Urinary bladder (tissue), 4 donors: ENCODE measurements around the gene RBM45. TPM values are rescaled to one million over a fixed set of nuclear protein-coding genes. Genes with fewer than 3 reads are reported as not detected.

Experiments used
- DNase-seq: peaks from one replicate; pipeline ENCODE4 v3.0.0-alpha.2; 2015; ENCODE audit errors: extremely low spot score
- H3K27ac ChIP-seq: one replicate; pipeline ENCODE4 v1.5.1; 2013; ENCODE audit warnings: low read depth, mild to moderate bottlenecking, moderate library complexity
- H3K36me3 ChIP-seq: one replicate; pipeline ENCODE4 v1.6.1; 2013; ENCODE audit warnings: mild to moderate bottlenecking, moderate library complexity; ENCODE audit not compliant: insufficient read depth
- H3K4me1 ChIP-seq: one replicate; pipeline ENCODE4 v1.6.1; 2013; ENCODE audit warnings: mild to moderate bottlenecking, moderate library complexity; ENCODE audit not compliant: insufficient read depth
- H3K4me3 ChIP-seq: one replicate; pipeline ENCODE4 v1.5.1; 2013; ENCODE audit warnings: low read depth, low read length
- WGBS: extraction: QIAGEN DNeasy Blood & Tissue Kit; methylation state at CpG from one replicate; pipeline ENCODE4 v1.1.7; 2013; 5-methylcytosine and 5-hydroxymethylcytosine counted together
- polyA plus RNA-seq: library from polyadenylated mRNA; stranded (reverse); fragments of 200-250 nt; gene quantifications from one replicate; pipeline ENCODE4 v1.2.3, GENCODE V29; 2013
- small RNA-seq: library from RNA; depleted of rRNA; stranded (forward); fragments of <200 nt; gene quantifications from one replicate; pipeline ENCODE3, GENCODE V24; 2014
- total RNA-seq: library from RNA; depleted of rRNA; stranded (reverse); fragments of >200 nt; gene quantifications from one replicate; pipeline ENCODE4 v1.2.3, GENCODE V29; 2014
- donor health status: healthy with polysubstance abuse.
- donor health status: healthy.

The RBM45 gene
- total and polyA plus RNA-seq, 2 donors = 7.3 to 30.8 TPM

DNA sequence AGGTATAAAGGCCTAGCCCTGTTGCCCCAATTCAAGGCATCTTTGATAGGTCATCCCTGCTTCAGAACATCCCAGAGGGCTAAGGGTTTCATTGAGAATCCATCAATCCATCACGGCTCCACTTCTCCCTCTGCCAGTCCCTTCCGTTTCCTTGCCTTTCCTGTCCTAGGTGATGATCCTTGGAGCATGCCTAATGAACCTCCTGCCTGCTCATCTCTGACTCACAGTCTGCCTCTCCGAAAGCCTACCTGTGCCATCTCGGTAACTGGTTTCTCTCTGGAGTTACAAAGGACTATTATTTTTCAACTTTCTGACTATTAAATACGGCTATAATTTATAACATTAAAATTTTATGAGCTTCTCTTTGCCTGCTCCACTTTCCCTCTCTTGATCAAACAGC lies 45.3 kb downstream of the RBM45 start:
- Histone ChIP-seq H3K36me3 (no peaks in the 10 kb centered on the region), H3K4me3 (no peak overlapping the region), H3K27ac (no peak overlapping the region), H3K4me1 (no peaks in the 10 kb centered on the region)
- WGBS = 89% methylated on average over 5 of the region's 5 CpGs
- no peak for DNase-seq

DNA sequence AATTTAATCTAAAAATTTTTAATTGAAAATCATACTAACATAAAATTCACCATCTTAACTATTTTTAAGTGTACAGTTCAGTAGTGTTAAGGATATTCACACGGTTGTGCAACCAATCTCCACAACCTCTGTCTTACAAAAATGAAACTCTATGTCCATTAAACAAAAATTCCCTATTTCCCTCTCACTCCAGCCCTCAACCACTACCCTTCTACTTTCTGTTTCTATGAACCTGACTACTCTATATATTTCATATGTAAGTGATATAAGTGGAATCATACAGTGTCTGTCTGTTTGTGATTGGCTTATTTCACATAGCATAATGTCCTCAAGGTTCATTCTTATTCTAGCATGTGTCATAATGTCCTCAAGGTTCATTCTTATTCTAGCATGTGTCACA lies 47.7 kb downstream of the RBM45 start:
- H3K27ac ChIP-seq = no peak overlapping the region
- no peak overlapping the region for H3K4me3 ChIP-seq
- WGBS = 82% methylated on average over 1 of the region's 1 CpG
- no peaks in the 10 kb centered on the region for H3K4me1 ChIP-seq
- no peaks in the 10 kb centered on the region for H3K36me3 ChIP-seq
- no peak for DNase-seq

DNA sequence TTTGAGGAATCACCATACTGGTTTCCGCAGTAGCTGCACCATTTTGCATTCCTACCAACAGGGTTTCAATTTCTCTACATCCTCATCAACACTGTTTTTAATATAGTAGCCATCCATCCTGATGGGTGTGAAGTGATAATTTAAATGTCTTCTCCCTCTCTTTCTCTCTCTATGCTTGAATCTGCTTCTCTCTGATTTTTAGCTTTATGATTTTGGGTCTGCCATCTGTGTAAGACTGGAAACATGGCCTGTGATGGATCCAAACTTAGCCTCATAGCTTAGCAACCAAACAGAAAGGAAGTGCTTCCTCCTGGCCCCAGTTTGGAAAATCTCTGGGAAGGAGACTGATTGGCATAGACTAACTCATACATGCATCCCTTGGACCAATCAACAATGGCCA lies 48.4 kb downstream of the RBM45 start:
- no peak for DNase-seq
- Histone ChIP-seq H3K27ac (no peak overlapping the region), H3K4me1 (no peaks in the 10 kb centered on the region), H3K4me3 (no peak overlapping the region), H3K36me3 (no peaks in the 10 kb centered on the region)
- WGBS = 97% methylated on average over 1 of the region's 1 CpG

DNA sequence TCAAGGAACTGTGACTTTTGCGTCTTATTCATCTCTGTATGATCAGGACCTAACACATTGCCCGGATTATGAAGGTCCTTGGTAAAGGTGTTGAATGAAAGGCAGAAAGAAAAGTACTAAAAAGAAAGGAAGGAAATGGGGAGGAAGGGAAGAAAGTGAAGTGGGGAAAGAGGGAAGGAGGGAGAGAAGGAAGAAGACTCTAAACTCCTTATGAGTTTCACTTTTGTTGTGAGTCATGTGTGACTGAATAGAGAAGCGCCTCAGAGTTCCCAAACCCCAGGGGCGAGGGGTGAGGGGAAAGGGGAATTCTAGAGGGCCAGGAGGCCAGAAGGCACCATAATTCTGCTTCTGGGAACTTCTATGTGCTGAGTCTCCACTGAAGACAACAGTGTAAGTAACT lies 51.2 kb downstream of the RBM45 start:
- H3K4me1 ChIP-seq = no peaks in the 10 kb centered on the region
- WGBS = 72% methylated on average over 4 of the region's 4 CpGs
- no peaks in the 10 kb centered on the region for H3K36me3 ChIP-seq
- H3K4me3 ChIP-seq = no peak overlapping the region
- no peak overlapping the region for H3K27ac ChIP-seq
- DNase-seq = no peak

DNA sequence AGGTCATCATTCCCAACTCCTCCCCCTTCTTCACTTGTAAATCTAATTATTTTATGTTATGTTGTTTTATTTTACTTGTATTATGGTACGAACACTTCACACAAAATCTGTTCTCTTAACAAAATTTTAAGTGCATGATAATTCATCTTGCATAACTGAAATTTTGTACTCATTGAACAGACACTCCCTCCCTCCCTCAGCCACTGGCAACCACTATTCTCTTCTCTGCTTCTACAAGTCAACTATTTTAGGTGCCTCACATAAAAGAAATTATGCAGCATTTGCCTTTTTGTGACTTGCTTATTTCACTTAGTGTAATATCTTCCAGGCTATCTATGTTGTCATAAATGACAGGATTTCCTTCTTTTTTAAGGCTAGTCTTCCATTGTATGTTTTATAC lies 51.7 kb downstream of the RBM45 start:
- Histone ChIP-seq H3K4me1 (no peaks in the 10 kb centered on the region), H3K27ac (no peak overlapping the region), H3K36me3 (no peaks in the 10 kb centered on the region), H3K4me3 (no peak overlapping the region)
- 0% methylated on average over 1 of the region's 1 CpG for WGBS
- no peak for DNase-seq

DNA sequence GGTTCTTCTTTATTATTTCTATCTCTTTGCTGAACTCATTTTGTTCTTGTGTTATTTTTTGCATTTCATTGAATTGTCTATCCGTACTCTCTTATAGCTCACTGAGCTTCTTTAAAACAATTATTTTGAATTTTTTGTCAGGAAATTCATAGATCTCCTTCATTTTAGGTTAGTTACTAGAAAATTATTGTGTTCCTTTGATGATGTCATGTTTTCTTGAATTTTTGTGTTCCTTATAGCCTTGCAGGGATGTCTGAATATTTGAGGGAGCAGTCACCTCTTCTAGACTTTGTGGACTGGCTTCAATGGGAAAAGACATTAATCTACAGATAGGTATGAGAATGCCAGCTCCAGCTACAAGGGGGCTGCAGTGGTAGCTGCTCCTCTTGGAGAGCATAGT lies 61.4 kb downstream of the RBM45 start:
- 93% methylated on average over 1 of the region's 1 CpG for WGBS
- H3K27ac ChIP-seq = no peak overlapping the region

DNA sequence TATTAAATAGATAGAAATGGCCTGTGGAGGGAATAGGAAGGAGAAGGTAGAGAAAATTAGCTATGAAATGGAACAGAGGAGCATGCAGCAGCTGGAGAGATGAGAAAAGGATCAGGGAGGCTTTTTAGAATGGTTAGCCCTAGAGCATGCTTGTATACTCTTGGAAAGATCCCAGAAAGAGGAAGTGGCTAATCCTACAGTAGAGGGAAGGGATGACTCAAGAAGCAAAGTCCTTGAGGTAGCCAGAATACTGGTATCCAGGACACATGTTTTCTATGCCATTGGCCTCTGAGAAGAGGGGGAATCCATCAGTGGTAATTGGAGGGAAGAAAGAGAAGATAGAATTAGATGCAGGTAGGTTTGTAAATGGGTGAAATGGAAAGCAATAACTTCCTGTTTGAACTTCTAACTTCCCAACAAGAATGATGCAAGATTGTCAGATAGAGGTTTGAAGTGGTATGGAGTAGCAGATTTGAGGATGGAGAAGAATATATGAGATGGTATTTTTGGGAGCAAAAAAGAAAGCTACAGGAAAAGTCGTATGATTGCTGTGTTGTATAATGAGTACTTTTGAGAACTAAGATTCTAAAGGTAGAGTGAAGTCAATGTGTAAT lies 64.9 kb downstream of the RBM45 start:
- Histone ChIP-seq H3K27ac (no peak overlapping the region), H3K36me3 (no peaks in the 10 kb centered on the region), H3K4me1 (no peaks in the 10 kb centered on the region), H3K4me3 (no peak overlapping the region)
- no peak for DNase-seq
- WGBS = 68% methylated on average over 1 of the region's 1 CpG

More for the DNA sequence above, 61.4 kb downstream of the RBM45 start:
- Histone ChIP-seq H3K4me1 (no peaks in the 10 kb centered on the region), H3K36me3 (no peaks in the 10 kb centered on the region), H3K4me3 (no peak overlapping the region)
- no peak for DNase-seq

Small RNAs within 50 kb of the gene (small RNA-seq; reads per million reads assigned to genes)
- gene AC011998.1 (not detected), gene RNU5E-9P (0.33 reads per million, percentile 16 among the genes with 10 or more reads in this experiment)

Other genes starting within 250 kb of the RBM45 start
- 1.3 TPM for gene PDE11A, start 39.7 kb upstream of the RBM45 start, total RNA-seq
- 0.11 TPM for gene PDE11A, start 39.7 kb upstream of the RBM45 start, polyA plus RNA-seq
- 1.9 TPM for gene OSBPL6, start 82.1 kb downstream of the RBM45 start, total RNA-seq
- 1.4 TPM for gene OSBPL6, start 82.1 kb downstream of the RBM45 start, polyA plus RNA-seq